Fibroblast of lung (primary cell): ENCODE results near the gene NLRP6.

Experiments
- EZH2 ChIP-seq: IDR thresholded peaks from 2 replicates; pipeline ENCODE4 v1.5.1; 2012; ENCODE audit warnings: low read length, control low read depth, mild to moderate bottlenecking; ENCODE audit errors: missing control alignments
- TF ChIP-seq, protein P1 (sequence below), 2 donors: IDR thresholded peaks in 1 of 2; conservative IDR thresholded peaks in 1 of 2; 1 replicate in 1 of 2; 2 replicates in 1 of 2; pipeline ENCODE4 v1.5.1; 2011 to 2012; ENCODE audit warnings: low read length in 2 of 2, control low read depth in 1 of 2, inconsistent platforms in 1 of 2, low read depth in 1 of 2, mild to moderate bottlenecking in 1 of 2

DNA sequence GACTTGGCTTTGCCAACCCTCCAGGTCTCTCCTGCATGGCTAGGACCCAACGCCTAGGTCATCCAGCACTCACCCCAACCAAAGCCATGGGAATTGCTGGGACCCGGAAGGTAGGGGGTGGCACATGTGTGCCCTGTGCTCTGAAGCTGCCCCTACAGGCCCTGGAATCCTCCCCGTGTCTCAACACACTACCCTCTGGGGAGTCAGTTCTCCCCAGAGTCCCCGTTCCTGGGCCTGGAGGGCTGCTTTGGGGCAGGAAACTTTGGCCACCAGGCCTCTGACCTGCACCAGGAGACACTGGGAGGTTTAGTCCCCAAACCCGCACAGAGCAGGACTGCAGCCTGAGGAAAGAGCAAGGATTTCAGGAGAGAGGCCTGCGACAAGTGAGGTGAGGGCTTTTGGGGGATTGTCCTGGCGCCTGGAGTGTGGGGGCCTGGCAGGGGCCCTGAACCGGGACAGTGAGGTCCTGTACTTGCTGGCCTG, 35.1 kb downstream of the NLRP6 start:
- TF ChIP-seq, protein P1, sequence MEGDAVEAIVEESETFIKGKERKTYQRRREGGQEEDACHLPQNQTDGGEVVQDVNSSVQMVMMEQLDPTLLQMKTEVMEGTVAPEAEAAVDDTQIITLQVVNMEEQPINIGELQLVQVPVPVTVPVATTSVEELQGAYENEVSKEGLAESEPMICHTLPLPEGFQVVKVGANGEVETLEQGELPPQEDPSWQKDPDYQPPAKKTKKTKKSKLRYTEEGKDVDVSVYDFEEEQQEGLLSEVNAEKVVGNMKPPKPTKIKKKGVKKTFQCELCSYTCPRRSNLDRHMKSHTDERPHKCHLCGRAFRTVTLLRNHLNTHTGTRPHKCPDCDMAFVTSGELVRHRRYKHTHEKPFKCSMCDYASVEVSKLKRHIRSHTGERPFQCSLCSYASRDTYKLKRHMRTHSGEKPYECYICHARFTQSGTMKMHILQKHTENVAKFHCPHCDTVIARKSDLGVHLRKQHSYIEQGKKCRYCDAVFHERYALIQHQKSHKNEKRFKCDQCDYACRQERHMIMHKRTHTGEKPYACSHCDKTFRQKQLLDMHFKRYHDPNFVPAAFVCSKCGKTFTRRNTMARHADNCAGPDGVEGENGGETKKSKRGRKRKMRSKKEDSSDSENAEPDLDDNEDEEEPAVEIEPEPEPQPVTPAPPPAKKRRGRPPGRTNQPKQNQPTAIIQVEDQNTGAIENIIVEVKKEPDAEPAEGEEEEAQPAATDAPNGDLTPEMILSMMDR (conservative IDR thresholded peaks at IDR 0.05 in 1 of 2, IDR thresholded peaks at IDR 0.05 in 1 of 2; ENCODE audit: low read depth in 1 of 2, low read length in 2 of 2), result no peak
- TF ChIP-seq EZH2, result no peak
